HG03045 (cell line): ENCODE measurements around the gene ANKRD1.

ENCODE experiments used
- ATAC-seq: cut with Tn5 transposase; IDR thresholded peaks from one replicate; pipeline ENCODE4 v1.9.1; 2021; ENCODE audit warnings: mild to moderate bottlenecking, moderate library complexity; ENCODE audit not compliant: unreplicated experiment

The ANKRD1 gene

GRCh38 chr10:90936276-90936659 lies 15.4 kb upstream of the ANKRD1 start:
- ATAC-seq = no peak

- no peak for ATAC-seq
These were observed 14.8 kb upstream of the ANKRD1 start for GRCh38 chr10:90935581-90936275.

GRCh38 chr10:90930971-90931871 lies 10.3 kb upstream of the ANKRD1 start:
- ATAC-seq = no peak

- ATAC-seq = no peak
These were observed 9.4 kb upstream of the ANKRD1 start for GRCh38 chr10:90930070-90930837.

GRCh38 chr10:90929179-90929578 lies 8.3 kb upstream of the ANKRD1 start:
- no peak for ATAC-seq

GRCh38 chr10:90927293-90927692 lies 6.4 kb upstream of the ANKRD1 start:
- no peak for ATAC-seq

GRCh38 chr10:90925079-90926029 lies 4.5 kb upstream of the ANKRD1 start:
- ATAC-seq = no peak

GRCh38 chr10:90924552-90924951 lies 3.7 kb upstream of the ANKRD1 start:
- no peak for ATAC-seq

GRCh38 chr10:90923111-90923731 lies 2.3 kb upstream of the ANKRD1 start:
- no peak for ATAC-seq

GRCh38 chr10:90921906-90922305 lies 1.0 kb upstream of the ANKRD1 start:
- ATAC-seq = no peak

GRCh38 chr10:90919683-90920574 lies 958 bp downstream of the ANKRD1 start:
- no peak for ATAC-seq

- no peak for ATAC-seq
These were observed 2.9 kb downstream of the ANKRD1 start for GRCh38 chr10:90917968-90918318.

- no peak for ATAC-seq
These were observed 3.5 kb downstream of the ANKRD1 start for GRCh38 chr10:90917238-90917967.

GRCh38 chr10:90916392-90917237 lies 4.3 kb downstream of the ANKRD1 start:
- ATAC-seq = no peak

- no peak for ATAC-seq
These were observed 5.2 kb downstream of the ANKRD1 start for GRCh38 chr10:90915766-90916075.

- no peak for ATAC-seq
These were observed 5.7 kb downstream of the ANKRD1 start for GRCh38 chr10:90914992-90915765.
